HG02571 (cell line): ENCODE measurements around the gene MS4A4A.
"Not testable (repeated sequence)": the region's sequence is repeated elsewhere in the genome, so short reads cannot be mapped to it uniquely, and the experiment has no call there.

Experiments
- ATAC-seq: cut with Tn5 transposase; IDR thresholded peaks from one replicate; pipeline ENCODE4 v1.9.1; 2021; ENCODE audit warnings: mild to moderate bottlenecking, moderate library complexity; ENCODE audit not compliant: unreplicated experiment

The MS4A4A gene

DNA sequence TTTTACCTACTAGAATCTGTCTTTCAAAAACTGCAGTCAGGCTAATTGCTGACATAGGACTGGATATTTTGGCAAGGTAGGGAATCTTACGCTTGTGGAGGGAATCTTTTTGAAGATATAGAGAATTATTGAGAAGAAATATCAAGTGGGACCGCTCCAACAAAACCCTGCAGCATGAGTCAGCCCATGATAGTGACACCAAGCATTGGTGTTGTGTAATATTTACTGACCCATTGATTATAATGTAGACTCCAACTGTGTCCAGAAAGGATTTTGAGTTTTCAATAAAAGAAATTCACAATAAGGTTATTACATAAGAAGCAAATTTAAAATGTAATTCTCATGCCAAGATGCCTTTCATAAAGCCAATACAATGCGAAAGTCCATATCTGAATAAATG lies 20.7 kb downstream of the MS4A4A start:
- no peak for ATAC-seq

DNA sequence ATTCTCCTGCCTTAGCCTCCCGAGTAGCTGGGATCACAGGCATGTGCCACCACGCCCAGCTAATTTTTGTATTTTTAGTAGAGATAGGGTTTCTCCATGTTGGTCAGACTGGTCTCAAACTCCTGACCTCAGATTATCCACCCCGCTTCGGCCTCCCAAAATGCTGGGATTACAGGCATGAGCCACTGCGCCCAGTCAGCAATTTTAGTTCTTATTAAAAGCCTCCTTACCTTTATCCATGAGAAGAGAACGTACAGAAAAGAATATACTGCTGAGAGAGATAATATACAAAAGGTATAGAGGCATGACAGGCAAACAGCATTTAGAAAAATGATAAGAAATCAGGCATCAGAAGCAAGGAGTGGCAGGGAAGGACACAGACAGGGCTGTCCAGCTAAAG lies 21.4 kb downstream of the MS4A4A start:
- not testable (repeated sequence) for ATAC-seq

- ATAC-seq = no peak
Measured at GRCh38 chr11:60303661-60304060, 23.2 kb downstream of the MS4A4A start.

- no peak for ATAC-seq
Measured at GRCh38 chr11:60305906-60306619, 25.6 kb downstream of the MS4A4A start.

DNA sequence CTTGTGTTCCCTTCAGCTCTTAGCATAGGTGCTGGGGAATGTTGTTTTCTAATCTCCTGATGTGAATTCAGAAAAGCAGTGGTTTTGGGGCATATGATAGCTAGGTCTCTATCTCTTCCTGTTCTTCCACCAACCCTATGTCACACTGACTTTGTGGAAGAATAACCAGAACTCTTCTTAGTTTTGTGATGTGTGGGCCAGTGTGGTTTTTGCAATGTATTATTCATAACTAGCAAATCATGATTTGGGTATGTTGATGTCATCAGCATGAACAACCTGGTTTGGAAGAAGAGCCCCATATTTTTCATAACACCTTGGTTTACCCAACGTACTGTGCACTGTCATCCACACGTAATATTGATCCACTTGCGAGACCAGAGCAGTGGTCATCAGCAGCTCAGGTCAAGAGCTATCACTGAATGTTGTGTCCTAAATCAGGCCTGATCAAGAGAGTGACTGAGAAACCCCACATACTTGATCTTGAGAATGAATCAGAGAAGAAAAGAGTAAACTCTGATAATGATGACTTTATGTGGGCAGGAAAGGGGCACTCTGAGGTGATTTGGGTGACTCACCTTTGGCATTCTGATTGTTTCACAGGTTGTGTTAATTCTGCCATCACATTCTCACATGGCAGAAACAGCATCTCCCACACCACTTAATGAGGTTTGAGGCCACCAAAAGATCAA lies 27.2 kb downstream of the MS4A4A start:
- no peak for ATAC-seq

GRCh38 chr11:60310407-60310998 lies 30.0 kb downstream of the MS4A4A start:
- ATAC-seq = no peak

- no peak for ATAC-seq
Measured at GRCh38 chr11:60314635-60315321, 34.3 kb downstream of the MS4A4A start.

DNA sequence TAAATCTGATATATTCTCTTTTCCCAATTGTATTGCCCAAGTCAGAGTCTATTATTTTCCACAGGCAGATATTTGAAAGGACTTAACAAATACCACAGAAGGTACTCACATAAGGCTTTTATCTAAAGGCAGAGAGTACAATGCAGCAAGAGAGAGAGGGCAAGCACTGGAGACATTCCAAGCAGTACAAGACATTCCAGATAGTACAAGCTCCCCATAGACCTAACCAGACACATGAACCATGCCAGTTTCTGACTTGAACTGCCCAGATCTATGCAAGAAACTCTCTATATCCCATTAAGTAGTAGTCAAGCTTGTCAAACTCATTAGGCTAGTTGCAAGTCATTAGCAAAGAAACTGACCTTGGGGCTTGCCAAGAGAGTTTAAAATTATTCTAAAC lies 35.4 kb downstream of the MS4A4A start:
- ATAC-seq = no peak

- ATAC-seq = no peak
Measured at GRCh38 chr11:60316317-60316716, 35.9 kb downstream of the MS4A4A start.

DNA sequence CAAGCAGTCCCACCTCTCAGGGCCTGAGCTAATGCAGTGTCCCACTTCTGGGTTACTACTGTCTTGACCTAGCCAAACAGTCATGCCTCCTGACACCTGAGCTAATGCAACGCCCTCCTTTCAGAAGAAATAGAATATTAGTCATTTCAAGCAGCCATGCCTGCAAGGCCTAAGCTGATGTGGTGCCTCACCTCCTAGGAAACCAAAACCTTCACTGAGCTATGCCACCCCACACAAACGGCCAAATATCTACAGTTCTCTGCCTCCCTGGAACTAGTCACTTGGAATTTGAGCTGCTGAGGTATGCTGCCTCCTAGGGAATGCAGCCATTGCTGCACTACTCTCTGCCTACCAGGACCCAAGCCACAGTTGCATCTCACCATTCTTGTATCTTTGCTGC lies 38.3 kb downstream of the MS4A4A start:
- no peak for ATAC-seq

GRCh38 chr11:60321051-60321450 lies 40.6 kb downstream of the MS4A4A start:
- ATAC-seq = no peak

DNA sequence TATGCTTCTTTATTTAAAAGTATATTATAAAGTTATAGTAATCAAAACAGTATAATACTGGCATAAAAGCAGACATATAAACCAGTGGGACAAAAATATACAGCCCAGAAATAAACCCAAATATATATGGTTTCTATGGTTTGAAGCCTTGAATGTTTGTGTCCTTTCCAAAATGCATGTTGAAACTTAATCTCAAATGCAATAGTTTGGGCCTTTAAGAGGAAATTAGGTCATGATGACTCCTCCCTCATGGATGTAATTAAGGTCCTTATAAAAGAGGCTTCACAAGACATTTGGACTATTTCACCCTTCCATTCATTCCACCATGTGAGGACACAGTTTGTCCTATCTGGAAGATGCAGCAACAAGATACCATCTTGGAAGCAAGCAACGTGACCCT lies 46.5 kb downstream of the MS4A4A start, which contains the start of gene MS4A6E:
Gene MS4A6E (plus strand): TSS at position 301 of the 400 bp plus-strand sequence. CDS start 7,641 bp downstream, outside the sequence.
- ATAC-seq = no peak

- no peak for ATAC-seq
Measured at GRCh38 chr11:60328460-60328859, 48.0 kb downstream of the MS4A4A start.

GRCh38 chr11:60332846-60333245 lies 52.4 kb downstream of the MS4A4A start:
- ATAC-seq = no peak

- ATAC-seq = no peak
Measured at GRCh38 chr11:60334005-60334620, 53.6 kb downstream of the MS4A4A start.

GRCh38 chr11:60336767-60337391 lies 56.4 kb downstream of the MS4A4A start:
- no peak for ATAC-seq

DNA sequence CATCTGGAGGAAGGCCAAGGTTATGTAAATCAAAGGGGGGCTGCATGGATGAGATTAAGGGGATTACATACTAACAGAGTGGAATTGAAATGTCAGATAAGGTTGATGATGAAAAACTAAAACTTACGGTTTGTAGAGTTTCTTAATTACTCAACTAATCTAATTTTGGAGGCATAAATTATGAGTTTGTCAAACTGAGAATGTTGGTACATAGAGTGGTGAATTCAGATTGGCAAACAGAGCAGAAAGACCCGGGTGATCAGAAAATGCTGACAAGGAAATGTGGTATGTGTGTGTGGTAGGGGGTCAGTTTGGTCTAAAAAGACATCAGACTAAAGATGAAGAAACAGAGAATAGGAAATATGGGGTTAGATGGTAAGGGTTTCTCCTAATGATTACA lies 57.6 kb downstream of the MS4A4A start:
- no peak for ATAC-seq

DNA sequence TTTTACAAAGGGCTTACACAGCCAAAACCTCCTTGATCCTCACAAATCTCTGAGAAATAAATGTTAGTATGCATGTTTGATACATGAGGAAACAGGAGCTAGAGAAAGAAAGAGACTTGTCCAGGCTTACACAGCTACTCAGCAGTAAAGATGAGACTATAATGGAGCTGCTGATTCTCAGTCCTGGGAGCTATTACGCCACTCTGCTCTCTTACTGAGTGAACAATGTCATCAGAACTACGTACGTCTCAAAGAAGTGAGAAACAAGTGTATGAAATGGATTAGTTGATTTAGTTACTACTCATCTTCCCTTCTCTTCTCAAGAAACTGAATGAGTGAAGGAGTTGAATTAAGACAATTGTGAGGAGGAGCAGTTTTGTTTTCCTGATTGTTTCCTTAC lies 58.9 kb downstream of the MS4A4A start:
- no peak for ATAC-seq

DNA sequence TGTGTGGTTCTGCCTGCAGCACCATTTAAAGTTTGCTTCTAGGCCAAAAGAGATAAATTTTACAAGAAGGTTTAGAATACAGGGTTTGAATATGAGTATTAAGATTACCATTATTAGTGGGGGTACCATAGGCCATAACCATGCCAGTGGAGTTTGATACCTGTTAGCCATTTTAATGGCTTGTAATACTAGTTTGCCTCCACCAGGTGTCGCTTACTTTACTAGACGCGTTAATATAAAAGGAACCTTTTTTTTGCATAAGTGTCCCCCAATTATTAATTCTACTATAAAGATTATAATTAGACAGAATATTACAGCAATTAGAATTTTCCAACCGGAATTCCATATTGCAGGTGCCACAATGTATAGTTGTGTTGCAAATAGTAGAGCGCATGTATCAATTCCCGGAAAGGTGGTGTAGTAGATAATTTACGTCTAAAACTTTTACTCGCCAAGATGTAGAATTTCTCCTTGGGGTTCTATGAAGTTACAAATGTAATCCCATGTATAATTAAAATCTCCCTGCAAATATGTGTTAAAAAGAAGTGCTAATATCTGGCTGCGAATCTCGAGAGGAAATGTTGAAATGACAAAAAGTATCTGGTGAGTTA lies 62.7 kb downstream of the MS4A4A start:
- ATAC-seq = no peak

DNA sequence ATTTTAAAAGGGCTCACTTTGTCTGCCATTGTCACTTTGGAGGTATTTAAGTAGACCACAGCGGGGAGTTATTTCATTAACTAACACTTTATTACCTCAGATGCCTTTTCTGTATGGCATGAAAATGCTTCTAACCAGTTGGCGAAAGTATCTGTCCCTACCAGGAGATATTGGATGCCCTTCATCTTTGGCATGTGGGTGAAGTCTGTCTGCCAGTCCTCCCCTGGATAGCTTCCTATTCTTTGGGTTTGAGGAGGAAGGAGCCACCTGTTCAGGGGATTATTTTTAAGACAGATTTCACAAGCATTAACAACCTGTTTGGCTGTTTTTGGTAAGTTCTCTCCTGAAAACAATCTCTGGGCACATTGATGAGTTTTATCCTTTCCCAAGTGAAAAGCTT lies 63.7 kb downstream of the MS4A4A start:
- ATAC-seq = no peak
